Heart right ventricle (tissue), 16 donors: ENCODE data around the gene FAM180B. TPM values are rescaled to one million over a fixed set of nuclear protein-coding genes. Genes with fewer than 3 reads are reported as not detected.

Experiments
- ATAC-seq, 8 donors: fragments of 200-7000 bp; cut with Tn5 transposase; one replicate each; pipeline ENCODE4 v1.9.1; 2020; ENCODE audit warnings: mild to moderate bottlenecking in 8 of 8, moderate library complexity in 8 of 8, moderate number of reproducible peaks in 1 of 8
- DNase-seq, 2 donors: peaks; one replicate each; pipeline ENCODE4 v3.0.0-alpha.2; 2020
- H3K27ac ChIP-seq, 10 donors: fragments of 200-600 bp; sonication (generic) in 2 of 10; one replicate each; pipeline versions ENCODE4 v1.5.0 to v1.8.0; 2020 to 2022; ENCODE audit warnings: mild to moderate bottlenecking in 3 of 10
- H3K27me3 ChIP-seq, 7 donors: fragments of 200-600 bp; one replicate each; pipeline ENCODE4 v1.8.0; 2021 to 2022; ENCODE audit warnings: mild to moderate bottlenecking in 2 of 7
- H3K36me3 ChIP-seq, 9 donors: fragments of 200-600 bp; sonication (generic) in 1 of 9; one replicate each; pipeline versions ENCODE4 v1.5.0 to v1.8.0; 2020 to 2022; ENCODE audit warnings: mild to moderate bottlenecking in 2 of 9
- H3K4me1 ChIP-seq, 9 donors: fragments of 200-600 bp; sonication (generic) in 1 of 9; one replicate each; pipeline versions ENCODE4 v1.5.0 to v1.8.0; 2020 to 2022; ENCODE audit warnings: mild to moderate bottlenecking in 4 of 9
- H3K4me3 ChIP-seq, 10 donors: fragments of 200-600 bp; sonication (generic) in 2 of 10; one replicate each; pipeline versions ENCODE4 v1.5.0 to v1.8.0; 2020 to 2022; ENCODE audit warnings: mild to moderate bottlenecking in 7 of 10, moderate library complexity in 2 of 10
- H3K9me3 ChIP-seq, 11 donors: fragments of 200-600 bp in 10 of 11; sonication (generic) in 2 of 11; one replicate each; pipeline versions ENCODE4 v1.5.0 to v1.8.0; 2013 to 2022; ENCODE audit warnings: mild to moderate bottlenecking in 2 of 11, control low read depth in 1 of 11, moderate library complexity in 1 of 11
- WGBS, 2 donors: extraction: QIAGEN DNeasy Blood & Tissue Kit; methylation state at CpG; one replicate each; pipeline ENCODE4 v1.1.7; 2013; ENCODE audit warnings: inconsistent platforms in 1 of 2; 5-methylcytosine and 5-hydroxymethylcytosine counted together
- intact Hi-C, 10 donors: fragments of 100-400 bp; cut with DNase I; formaldehyde crosslinking; loops; one replicate each; pipeline versions ENCODE4 v1.11.1 to v1.14.2; 2022
- polyA plus RNA-seq, 2 donors: library from polyadenylated mRNA; stranded (reverse); fragments of 200-250 nt; gene quantifications; one replicate each; pipeline ENCODE4 v1.2.3, GENCODE V29; 2013
- total RNA-seq, 10 donors: library from RNA; stranded (reverse); fragmentation: NEBNext Ultra II Directional in 3 of 10; extraction: Animal tissue kit (Norgen Biotek cat#: 25700) in 3 of 10; gene quantifications; one replicate each; pipeline versions ENCODE4 v1.2.1 to v1.2.4, GENCODE V29; 2021 to 2023
- TF ChIP-seq, protein P1 (sequence below), 9 donors: fragments of 200-600 bp; sonication (generic) in 2 of 9; IDR thresholded peaks; one replicate each; pipeline versions ENCODE4 v1.5.0 to v1.8.0; 2021 to 2022; ENCODE audit warnings: antibody characterized with exemption in 9 of 9, mild to moderate bottlenecking in 5 of 9, moderate library complexity in 1 of 9
- donor health status: Arrhythmogenic right ventricular cardiomyopathy.
- donor health status: ischemic (EF 13 %, LVEDD 7.1; RV severe dilation, severe dysfunction).
- donor health status: healthy with polysubstance abuse.
- donor health status: DM: no; HTN: yes; CAD: no.
- donor health status: DM: no; HTN: no; CAD: no.
- donor health status: ischemic (EF 25% LVEDD 6.9; RV normal size, moderate dysfunction).
- donor health status: ischemic (EF 25% LVEDD 5.7; RV mildly dilated, moderate dysfunction).
- donor health status: healthy.
- donor health status: DM: yes; HTN: yes; CAD: no.
- donor health status: Ischemic cardiomyopathy.
- donor health status: ischemic (EF 35%, LVEDD 5.7; RV mildly dilated, moderate dysfunction).
- donor health status: nonischemic (EF 11% LVEDD 7.7; RV severe dilation, severe dysfunction).
- donor health status: DM: yes; HTN: yes; CAD: no.
- donor health status: PGD.
- donor health status: ischemic (EF 29% LVEDD 5.4; RV normal size, mild dysfunction).
- donor health status: nonischemic (EF 23%, LVEDD 6.1; RV moderate dilation, normal function).

FAM180B gene
- total and polyA plus RNA-seq, 12 donors, result 0.07 to 1.0 (median 0.23) TPM; not detected in 6

DNA sequence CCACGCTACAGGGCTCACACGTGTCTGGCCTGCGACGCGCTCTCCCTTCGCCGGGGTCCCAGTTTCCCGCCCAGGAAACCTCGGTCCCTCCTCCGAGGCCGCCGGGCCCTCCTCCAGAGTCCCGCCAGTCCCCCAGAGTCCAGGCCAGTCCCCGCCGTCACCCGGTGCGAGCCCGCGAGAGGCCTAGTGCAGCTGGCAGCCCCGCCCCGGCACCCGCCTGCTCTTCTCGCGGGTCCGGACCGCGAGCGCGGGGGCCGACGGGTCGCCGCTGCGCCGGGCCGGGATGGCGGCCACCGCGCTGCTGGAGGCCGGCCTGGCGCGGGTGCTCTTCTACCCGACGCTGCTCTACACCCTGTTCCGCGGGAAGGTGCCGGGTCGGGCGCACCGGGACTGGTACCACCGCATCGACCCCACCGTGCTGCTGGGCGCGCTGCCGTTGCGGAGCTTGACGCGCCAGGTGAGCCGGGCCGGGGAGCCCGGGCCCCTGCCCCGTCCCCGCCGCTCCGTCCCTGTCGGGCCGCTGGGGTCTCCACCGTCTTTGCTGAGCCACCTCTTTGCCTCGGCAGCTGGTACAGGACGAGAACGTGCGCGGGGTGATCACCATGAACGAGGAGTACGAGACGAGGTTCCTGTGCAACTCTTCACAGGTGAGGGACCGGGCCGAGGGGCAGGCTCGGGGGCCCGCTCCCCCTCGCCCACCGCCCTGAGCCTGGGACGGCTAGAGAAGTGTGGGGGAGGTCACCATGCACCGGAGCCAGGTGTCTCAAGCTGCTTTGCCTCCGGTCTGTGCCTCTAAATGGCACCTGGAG is 20.9 kb upstream of the FAM180B start, which contains the start of gene PTPMT1:
Gene PTPMT1, plus strand, starts transcription at position 260 of the 809 bp plus-strand sequence. Its CDS starts 24 bp downstream, at position 284.
- TF ChIP-seq, protein P1, sequence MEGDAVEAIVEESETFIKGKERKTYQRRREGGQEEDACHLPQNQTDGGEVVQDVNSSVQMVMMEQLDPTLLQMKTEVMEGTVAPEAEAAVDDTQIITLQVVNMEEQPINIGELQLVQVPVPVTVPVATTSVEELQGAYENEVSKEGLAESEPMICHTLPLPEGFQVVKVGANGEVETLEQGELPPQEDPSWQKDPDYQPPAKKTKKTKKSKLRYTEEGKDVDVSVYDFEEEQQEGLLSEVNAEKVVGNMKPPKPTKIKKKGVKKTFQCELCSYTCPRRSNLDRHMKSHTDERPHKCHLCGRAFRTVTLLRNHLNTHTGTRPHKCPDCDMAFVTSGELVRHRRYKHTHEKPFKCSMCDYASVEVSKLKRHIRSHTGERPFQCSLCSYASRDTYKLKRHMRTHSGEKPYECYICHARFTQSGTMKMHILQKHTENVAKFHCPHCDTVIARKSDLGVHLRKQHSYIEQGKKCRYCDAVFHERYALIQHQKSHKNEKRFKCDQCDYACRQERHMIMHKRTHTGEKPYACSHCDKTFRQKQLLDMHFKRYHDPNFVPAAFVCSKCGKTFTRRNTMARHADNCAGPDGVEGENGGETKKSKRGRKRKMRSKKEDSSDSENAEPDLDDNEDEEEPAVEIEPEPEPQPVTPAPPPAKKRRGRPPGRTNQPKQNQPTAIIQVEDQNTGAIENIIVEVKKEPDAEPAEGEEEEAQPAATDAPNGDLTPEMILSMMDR (IDR thresholded peaks at IDR 0.05), result no peak

GRCh38 chr11:47566149-47566698 is 20.3 kb upstream of the FAM180B start:
- ATAC-seq (peak in 1 of 8 donors; percentile 4), DNase-seq (no peak)
- TF ChIP-seq, protein P1 (IDR thresholded peaks at IDR 0.05), result no peak
- Histone ChIP-seq H3K36me3 (peaks cover 0 to 28% (median 3%) of the 10 kb centered on the region in 9 donors), H3K4me1 (peaks cover 5 to 33% (median 18%) of the 10 kb centered on the region in 9 donors), H3K4me3 (peak overlapping the region; percentile 75 to 99 (median 92)), H3K9me3 (no peaks in the 10 kb centered on the region), H3K27me3 (no peaks in the 10 kb centered on the region), H3K27ac (peak overlapping the region in 9 of 10 donors; percentile 67 to 91 (median 86))
- WGBS, 2 donors, result 40 to 47% methylated on average over 17 of the region's 17 CpGs
- intact Hi-C loops, result no loop called here

More for the DNA sequence above, 20.9 kb upstream of the FAM180B start, which contains the start of gene PTPMT1:
- Histone ChIP-seq H3K27me3 (no peaks in the 10 kb centered on the region), H3K9me3 (no peaks in the 10 kb centered on the region), H3K4me1 (peaks cover 5 to 26% (median 14%) of the 10 kb centered on the region in 9 donors), H3K4me3 (peak within 1 kb of the TSS; percentile 75 to 99 (median 92)), H3K27ac (peak within 1 kb of the TSS in 9 of 10 donors; percentile 67 to 91 (median 86)), H3K36me3 (peaks cover 0 to 22% (median 0%) of the 10 kb centered on the region in 9 donors)
- DNase-seq (peak; percentile 75 to 81), ATAC-seq (peak; percentile 94 to 98 (median 96))
- 1% methylated on average over 68 to 86 of the region's 86 CpGs for WGBS, 2 donors
- intact Hi-C loops, result no loop called here

DNA sequence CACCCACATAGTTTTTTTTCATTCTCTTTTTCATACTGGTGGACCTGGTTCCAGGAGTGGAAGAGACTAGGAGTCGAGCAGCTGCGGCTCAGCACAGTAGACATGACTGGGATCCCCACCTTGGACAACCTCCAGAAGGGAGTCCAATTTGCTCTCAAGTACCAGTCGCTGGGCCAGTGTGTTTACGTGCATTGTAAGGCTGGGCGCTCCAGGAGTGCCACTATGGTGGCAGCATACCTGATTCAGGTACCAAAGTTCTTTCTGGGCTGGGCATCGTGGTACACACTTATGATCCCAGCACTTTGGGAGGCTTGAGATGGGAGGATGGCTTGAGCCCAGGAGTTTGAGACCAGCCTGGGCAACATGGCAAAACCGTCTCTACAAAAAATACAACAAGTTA is 16.8 kb upstream of the FAM180B start:
- 96 to 97% methylated on average over 7 of the region's 7 CpGs for WGBS, 2 donors
- Histone ChIP-seq H3K9me3 (no peaks in the 10 kb centered on the region), H3K4me3 (no peak overlapping the region), H3K27ac (no peak overlapping the region), H3K27me3 (no peaks in the 10 kb centered on the region), H3K36me3 (peaks cover 0 to 62% (median 20%) of the 10 kb centered on the region in 9 donors), H3K4me1 (peaks cover 22 to 56% (median 34%) of the 10 kb centered on the region in 9 donors)
- DNase-seq, result no peak
- TF ChIP-seq, protein P1 (IDR thresholded peaks at IDR 0.05), result no peak
- intact Hi-C loops, result loop anchor here in 1 of 10 donors (5.0 kb wide), 1 partner anchor 38 kb away; no protein-coding TSS in a partner anchor
- no peak for ATAC-seq

DNA sequence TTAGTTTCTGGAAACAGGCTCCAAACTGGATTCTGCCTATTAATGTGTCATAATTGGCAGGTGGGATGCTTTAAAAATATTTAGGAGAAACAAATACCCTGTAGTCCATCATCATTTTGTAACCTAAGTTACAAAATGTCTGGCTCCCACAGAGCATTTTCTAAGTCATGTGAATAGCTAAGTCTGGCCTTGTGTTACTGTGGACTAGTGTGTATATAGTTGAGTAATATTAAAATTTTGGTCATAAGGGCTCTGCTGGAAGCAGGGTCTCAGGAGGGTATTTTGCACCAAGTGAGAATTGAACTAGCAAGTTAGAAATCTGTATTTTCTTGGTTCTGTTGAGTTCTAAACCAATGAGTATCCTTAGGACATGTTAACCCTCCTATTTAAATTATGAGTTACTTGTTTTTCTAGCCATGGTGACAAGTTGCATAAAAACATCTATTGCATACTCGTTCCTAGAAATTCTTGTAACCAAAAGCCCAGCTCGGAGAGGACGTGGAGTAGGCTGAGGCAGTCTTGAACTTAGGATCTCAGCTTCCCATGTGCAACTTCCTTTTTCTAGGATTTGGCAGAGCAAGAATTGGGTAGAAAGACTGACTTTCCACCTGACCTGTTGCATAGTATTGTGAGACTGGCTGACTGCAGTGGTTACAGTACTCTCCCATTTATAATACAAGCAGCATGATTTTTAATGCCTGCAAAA is 15.7 kb upstream of the FAM180B start:
- TF ChIP-seq, protein P1 (IDR thresholded peaks at IDR 0.05), result no peak
- no peaks in the 10 kb centered on the region for H3K27me3 ChIP-seq
- intact Hi-C loops, result loop anchor here in 1 of 10 donors (5.0 kb wide), 1 partner anchor 36 kb away; no protein-coding TSS in a partner anchor
- H3K27ac ChIP-seq, result peak overlapping the region in 1 of 10 donors; percentile 73
- H3K4me3 ChIP-seq, result no peak overlapping the region
- WGBS, 2 donors, result 92 to 94% methylated on average over 3 of the region's 3 CpGs
- H3K9me3 ChIP-seq, result no peaks in the 10 kb centered on the region
- peaks cover 0 to 74% (median 20%) of the 10 kb centered on the region in 9 donors for H3K36me3 ChIP-seq
- ATAC-seq (no peak), DNase-seq (no peak)
- peaks cover 16 to 49% (median 29%) of the 10 kb centered on the region in 9 donors for H3K4me1 ChIP-seq
